A549 (cell line): ENCODE data around the gene CEP72. TPM values are rescaled to one million over a fixed set of nuclear protein-coding genes. Genes with fewer than 3 reads are reported as not detected.
A peak's percentile ranks its signal among the peaks of the same experiment; 100 is the strongest.

Experiments
- ATAC-seq, 2 experiments: fragments of 200-7000 bp in 1 of 2; fragments of >200 bp in 1 of 2; cut with Nextera tagmentation in 1 of 2; cut with Tn5 transposase in 1 of 2; 3 replicates each; pipeline versions ENCODE4 v1.8.0 to v1.9.1; 2018 to 2020; ENCODE audit warnings: mild to moderate bottlenecking in 1 of 2, moderate library complexity in 1 of 2
- CTCF ChIA-PET: fragments of 300-600 bp; sonication (Branson Sonifier 250); formaldehyde crosslinking; extraction: SDS; loops from one replicate; lab custom pipeline; 2021; ENCODE audit warnings: antibody characterized with exemption, inconsistent platforms; lab: Yijun Ruan, JAX
- POLR2A ChIA-PET: fragments of 350-600 bp; formaldehyde crosslinking; extraction: SDS; loops from one replicate; lab custom pipeline; 2021; ENCODE audit warnings: antibody characterized with exemption, inconsistent platforms; lab: Yijun Ruan, JAX
- DNase-seq, 2 experiments: peaks; one replicate each; pipeline versions ENCODE4 v3.0.0 to v3.0.0-alpha.2; 2011 to 2016; ENCODE audit warnings: low read depth in 1 of 2, low spot score in 1 of 2
- FAIRE-seq: peaks from 2 replicates; lab custom pipeline; 2011; peaks lifted over from hg19 to GRCh38; lab: Jason Lieb, UNC
- H3K27ac ChIP-seq, 2 experiments: fragments of >200 bp; sonication (Bioruptor Twin); formaldehyde crosslinking; 3 replicates each; pipeline ENCODE4 v1.5.1; 2016 to 2017
- H3K4me1 ChIP-seq: fragments of >200 bp; sonication (Bioruptor Twin); formaldehyde crosslinking; 3 replicates; pipeline ENCODE4 v1.6.1; 2016
- H3K4me2 ChIP-seq: fragments of >200 bp; sonication (Bioruptor Twin); formaldehyde crosslinking; 3 replicates; pipeline ENCODE4 v1.6.1; 2016
- H3K4me3 ChIP-seq: fragments of >200 bp; sonication (Bioruptor Twin); formaldehyde crosslinking; 3 replicates; pipeline ENCODE4 v1.5.1; 2016
- H3K9me3 ChIP-seq: fragments of >200 bp; sonication (Bioruptor Twin); formaldehyde crosslinking; 3 replicates; pipeline ENCODE4 v1.6.1; 2016
- ATOH8 ChIP-seq: fragments of 250-450 bp; sonication (Bioruptor Pico); IDR thresholded peaks from 2 replicates; pipeline ENCODE4 v1.5.0; 2020; ENCODE audit warnings: low read depth, mild to moderate bottlenecking, moderate library complexity
- BCL3 ChIP-seq: fragments of >200 bp; sonication (Bioruptor Twin); formaldehyde crosslinking; IDR thresholded peaks from 3 replicates; pipeline ENCODE4 v1.6.1; 2016
- BHLHE40 ChIP-seq: IDR thresholded peaks from 2 replicates; pipeline ENCODE4 v1.6.1; 2012; ENCODE audit warnings: low read depth, low read length, inconsistent platforms
- CHD2 ChIP-seq: fragments of 150-350 bp; IDR thresholded peaks from 2 replicates; pipeline ENCODE4 v1.6.1; 2014; ENCODE audit warnings: low read length; ENCODE audit not compliant: partially characterized antibody
- FOSL2 ChIP-seq, 2 experiments: fragments of 450-650 bp in 1 of 2; fragments of >200 bp in 1 of 2; sonication (Bioruptor Twin) in 1 of 2; formaldehyde crosslinking; IDR thresholded peaks; 2 replicates each; pipeline versions ENCODE4 v1.5.0 to v1.6.1; 2016 to 2020; ENCODE audit warnings: mild to moderate bottlenecking in 1 of 2, moderate library complexity in 1 of 2
- FOXS1 ChIP-seq: fragments of 250-450 bp; sonication (Bioruptor Pico); IDR thresholded peaks from 2 replicates; pipeline ENCODE4 v1.5.0; 2020; ENCODE audit warnings: mild to moderate bottlenecking, moderate library complexity
- HOXB5 ChIP-seq: fragments of 250-450 bp; sonication (Bioruptor Pico); IDR thresholded peaks from 2 replicates; pipeline ENCODE4 v1.5.0; 2020; ENCODE audit warnings: mild to moderate bottlenecking, moderate library complexity
- JUN ChIP-seq, 2 experiments: fragments of >200 bp; sonication (Bioruptor Twin); formaldehyde crosslinking; IDR thresholded peaks; 2 replicates in 1 of 2; 3 replicates in 1 of 2; pipeline ENCODE4 v1.6.1; 2016 to 2017
- JUNB ChIP-seq: fragments of >200 bp; sonication (Bioruptor Twin); formaldehyde crosslinking; IDR thresholded peaks from 2 replicates; pipeline ENCODE4 v1.6.1; 2016
- MAX ChIP-seq: IDR thresholded peaks from 2 replicates; pipeline ENCODE4 v1.6.1; 2012
- NFE2L2 ChIP-seq: fragments of 150-350 bp; conservative IDR thresholded peaks from 2 replicates; pipeline ENCODE4 v1.6.1; 2014; ENCODE audit warnings: low read length
- NR3C1 ChIP-seq: fragments of >200 bp; sonication (Bioruptor Twin); formaldehyde crosslinking; IDR thresholded peaks from 3 replicates; pipeline ENCODE4 v1.6.1; 2017
- POLR2A ChIP-seq: IDR thresholded peaks from 2 replicates; pipeline ENCODE4 v1.6.1; 2012; ENCODE audit warnings: mild to moderate bottlenecking, low read length
- RARB ChIP-seq: fragments of 250-450 bp; sonication (Bioruptor Pico); IDR thresholded peaks from 2 replicates; pipeline ENCODE4 v1.8.0; 2021; ENCODE audit warnings: mild to moderate bottlenecking, moderate library complexity
- RCOR1 ChIP-seq: fragments of 150-350 bp; IDR thresholded peaks from 2 replicates; pipeline ENCODE4 v1.6.1; 2014; ENCODE audit warnings: antibody characterized with exemption, low read length, low read depth
- SREBF2 ChIP-seq: fragments of 450-650 bp; IDR thresholded peaks from 2 replicates; pipeline ENCODE4 v1.6.1; 2014; ENCODE audit warnings: mild to moderate bottlenecking, moderate library complexity
- TFCP2L1 ChIP-seq: fragments of 250-450 bp; sonication (Bioruptor Pico); IDR thresholded peaks from 2 replicates; pipeline ENCODE4 v1.5.0; 2021; ENCODE audit warnings: mild to moderate bottlenecking
- TP53 ChIP-seq: fragments of 250-450 bp; sonication (Bioruptor Pico); IDR thresholded peaks from 2 replicates; pipeline ENCODE4 v1.5.0; 2021; ENCODE audit warnings: mild to moderate bottlenecking, moderate library complexity
- ZFP36 ChIP-seq: fragments of 450-650 bp; IDR thresholded peaks from 2 replicates; pipeline ENCODE4 v1.6.1; 2014; ENCODE audit warnings: borderline replicate concordance; ENCODE audit not compliant: partially characterized antibody
- WGBS: methylation state at CpG from one replicate; pipeline ENCODE4 v1.1.6; 2017; ENCODE audit errors: missing lambda C conversion rate; 5-methylcytosine and 5-hydroxymethylcytosine counted together
- polyA minus RNA-seq: library from RNA; depleted of rRNA, polyadenylated mRNA; stranded (reverse); fragments of >200 nt; gene quantifications from 2 replicates; pipeline ENCODE4 v1.2.3, GENCODE V29; 2011; rRNA and poly(A)+ RNA removed
- polyA plus RNA-seq, 4 experiments: library from polyadenylated mRNA; depleted of rRNA in 3 of 4; stranded (reverse); fragments of >200 nt; fragmentation: RNase III in 1 of 4; extraction: RNeasy Plus Mini Kit Qiagen cat#74134 plus additional on column Dnase treatment in 1 of 4; gene quantifications; 2 replicates in 3 of 4; 3 replicates in 1 of 4; pipeline ENCODE4 v1.2.3, GENCODE V29; 2011 to 2017
- TF ChIP-seq, protein P1 (sequence below): fragments of 200-600 bp; sonication (generic); IDR thresholded peaks from 2 replicates; pipeline ENCODE4 v1.6.1; 2016; ENCODE audit warnings: antibody characterized with exemption, mild to moderate bottlenecking, moderate library complexity

CEP72 gene
- polyA plus RNA-seq (2011; rRNA removed) (10.5 and 11.1 TPM in 2 replicates), polyA plus RNA-seq (2017; fragmentation: RNase III; extraction: RNeasy Plus Mini Kit Qiagen cat#74134 plus additional on column Dnase treatment) (10.6 to 10.8 TPM (median 10.8 TPM) in 3 replicates), polyA minus RNA-seq (16.0 and 18.1 TPM in 2 replicates)
- 18.5 and 18.8 TPM in 2 replicates for polyA plus RNA-seq (2012; cell fraction: cytosol; rRNA removed)
- 31.0 and 35.4 TPM in 2 replicates for polyA plus RNA-seq (2012; cell fraction: nucleus; rRNA removed)

- DNase-seq = peak; percentile 77 to 88
- WGBS = 0% methylated on average over 1 of the region's 72 CpGs
- CTCF ChIA-PET = interaction anchor here (0.6 to 1.8 kb wide), 3 partner anchors 9 to 165 kb away, joined by 3 to 8 read pairs (median 5); no protein-coding TSS in a partner anchor
- H3K27ac ChIP-seq = peak within 1 kb of the TSS; percentile 81 to 95
- peaks cover 3% of the 10 kb centered on the region; the same call in 1 of the 3 replicates for H3K9me3 ChIP-seq
- POLR2A ChIA-PET = interaction anchor here (1.3 kb wide), 1 partner anchor 139 kb away, joined by 4 read pairs; no protein-coding TSS in a partner anchor
- FAIRE-seq = no peak
- peak; percentile 63 for TF ChIP-seq POLR2A
- TF ChIP-seq NFE2L2 = no peak
- no peak for TF ChIP-seq ATOH8 (CRISPR knock-in tag)
- TF ChIP-seq TFCP2L1 = no peak
- TF ChIP-seq FOSL2 (IDR thresholded peaks at IDR 0.05) = no peak
- TF ChIP-seq FOSL2 (CRISPR knock-in tag; IDR thresholded peaks at IDR 0.05) = no peak
- TF ChIP-seq FOXS1 (CRISPR knock-in tag) = no peak
- no peak for TF ChIP-seq ZFP36
- TF ChIP-seq HOXB5 (CRISPR knock-in tag) = no peak
- TF ChIP-seq RARB (CRISPR knock-in tag) = no peak
- TF ChIP-seq MAX = no peak
- TF ChIP-seq BHLHE40 = no peak
- TF ChIP-seq SREBF2 = no peak
- TF ChIP-seq, protein P1, sequence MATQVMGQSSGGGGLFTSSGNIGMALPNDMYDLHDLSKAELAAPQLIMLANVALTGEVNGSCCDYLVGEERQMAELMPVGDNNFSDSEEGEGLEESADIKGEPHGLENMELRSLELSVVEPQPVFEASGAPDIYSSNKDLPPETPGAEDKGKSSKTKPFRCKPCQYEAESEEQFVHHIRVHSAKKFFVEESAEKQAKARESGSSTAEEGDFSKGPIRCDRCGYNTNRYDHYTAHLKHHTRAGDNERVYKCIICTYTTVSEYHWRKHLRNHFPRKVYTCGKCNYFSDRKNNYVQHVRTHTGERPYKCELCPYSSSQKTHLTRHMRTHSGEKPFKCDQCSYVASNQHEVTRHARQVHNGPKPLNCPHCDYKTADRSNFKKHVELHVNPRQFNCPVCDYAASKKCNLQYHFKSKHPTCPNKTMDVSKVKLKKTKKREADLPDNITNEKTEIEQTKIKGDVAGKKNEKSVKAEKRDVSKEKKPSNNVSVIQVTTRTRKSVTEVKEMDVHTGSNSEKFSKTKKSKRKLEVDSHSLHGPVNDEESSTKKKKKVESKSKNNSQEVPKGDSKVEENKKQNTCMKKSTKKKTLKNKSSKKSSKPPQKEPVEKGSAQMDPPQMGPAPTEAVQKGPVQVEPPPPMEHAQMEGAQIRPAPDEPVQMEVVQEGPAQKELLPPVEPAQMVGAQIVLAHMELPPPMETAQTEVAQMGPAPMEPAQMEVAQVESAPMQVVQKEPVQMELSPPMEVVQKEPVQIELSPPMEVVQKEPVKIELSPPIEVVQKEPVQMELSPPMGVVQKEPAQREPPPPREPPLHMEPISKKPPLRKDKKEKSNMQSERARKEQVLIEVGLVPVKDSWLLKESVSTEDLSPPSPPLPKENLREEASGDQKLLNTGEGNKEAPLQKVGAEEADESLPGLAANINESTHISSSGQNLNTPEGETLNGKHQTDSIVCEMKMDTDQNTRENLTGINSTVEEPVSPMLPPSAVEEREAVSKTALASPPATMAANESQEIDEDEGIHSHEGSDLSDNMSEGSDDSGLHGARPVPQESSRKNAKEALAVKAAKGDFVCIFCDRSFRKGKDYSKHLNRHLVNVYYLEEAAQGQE = no peak
- no peak for TF ChIP-seq TP53 (CRISPR knock-in tag)
- no peak for TF ChIP-seq JUNB
- no peak for TF ChIP-seq RCOR1
- no peak for TF ChIP-seq CHD2
- 0 out of 3 replicates have a peak, but pooled peaks have one; percentile 19 for TF ChIP-seq BCL3
- peak in 1 of 2 experiments; percentile 70; a peak in 2 of 5 replicates for TF ChIP-seq JUN (IDR thresholded peaks at IDR 0.05)
- TF ChIP-seq NR3C1 = no peak
- TF ChIP-seq, all 56 proteins: peak for 3
- peak; percentile 78 to 92 for ATAC-seq
- peak within 1 kb of the TSS; percentile 81 for H3K4me2 ChIP-seq
- H3K4me1 ChIP-seq = no peaks in the 10 kb centered on the region
- H3K4me3 ChIP-seq = peak within 1 kb of the TSS; percentile 77
Measured at GRCh38 chr5:611731-612486, at the start of gene CEP72. Gene CEP72 (plus strand): TSS chr5:612340. CDS start chr5:612362, 22 bp downstream.
